ENCODE results near the gene YIPF1.
"Not testable (repeated sequence)": the region's sequence is repeated elsewhere in the genome, so short reads cannot be mapped to it uniquely, and the experiment has no call there.

The YIPF1 gene

GRCh38 chr1:53888681-53889080 lies 916 bp downstream of the YIPF1 start:
- Histone ChIP-seq H3K27me3 (ENCODE audit: insufficient read depth, poor library complexity, severe bottlenecking) (no peaks in the 10 kb centered on the region), H3K27ac (replicated peaks) (no peak overlapping the region), H3K4me3 (replicated peaks; ENCODE audit: insufficient read depth, low read length) (no peak overlapping the region)
- no peak for DNase-seq (ENCODE audit: low read depth in 1 of 2, low spot score in 1 of 2)
- TF ChIP-seq GABPA (IDR thresholded peaks at IDR 0.05; ENCODE audit: low read depth) (no peak), CTCF (IDR thresholded peaks at IDR 0.05; ENCODE audit: insufficient read depth, low read length) (no peak), SPI1 (IDR thresholded peaks at IDR 0.05; ENCODE audit: borderline replicate concordance, low read depth) (no peak), REST (IDR thresholded peaks at IDR 0.05; ENCODE audit: insufficient replicate concordance, low read depth) (no peak), POLR2AphosphoS5 (IDR thresholded peaks at IDR 0.05; ENCODE audit: low read depth) (no peak)

GRCh38 chr1:53883600-53883999 lies 6.0 kb downstream of the YIPF1 start:
- not testable (repeated sequence) for H3K27me3 ChIP-seq (ENCODE audit: insufficient read depth, poor library complexity, severe bottlenecking); H3K4me3 ChIP-seq (replicated peaks; ENCODE audit: insufficient read depth, low read length); DNase-seq (ENCODE audit: low read depth in 1 of 2, low spot score in 1 of 2); H3K27ac ChIP-seq (replicated peaks)

GRCh38 chr1:53881853-53882252 lies 7.7 kb downstream of the YIPF1 start:
- H3K27me3 ChIP-seq (ENCODE audit: insufficient read depth, poor library complexity, severe bottlenecking); H3K4me3 ChIP-seq (replicated peaks; ENCODE audit: insufficient read depth, low read length); DNase-seq (ENCODE audit: low read depth in 1 of 2, low spot score in 1 of 2); H3K27ac ChIP-seq (replicated peaks): not testable (repeated sequence)

GRCh38 chr1:53878492-53879105 lies 11.0 kb downstream of the YIPF1 start:
- H3K4me3 ChIP-seq (replicated peaks; ENCODE audit: insufficient read depth, low read length): no peak overlapping the region
- no peaks in the 10 kb centered on the region for H3K27me3 ChIP-seq (ENCODE audit: insufficient read depth, poor library complexity, severe bottlenecking)
- TF ChIP-seq GABPA (IDR thresholded peaks at IDR 0.05; ENCODE audit: low read depth) (no peak), REST (IDR thresholded peaks at IDR 0.05; ENCODE audit: insufficient replicate concordance, low read depth) (no peak), CTCF (IDR thresholded peaks at IDR 0.05; ENCODE audit: insufficient read depth, low read length) (peak; percentile 23)
- no peak overlapping the region for H3K27ac ChIP-seq (replicated peaks)
- peak in 1 of 2 experiments; percentile 23 for DNase-seq (ENCODE audit: low read depth in 1 of 2, low spot score in 1 of 2)

GRCh38 chr1:53875150-53875549 lies 14.4 kb downstream of the YIPF1 start:
- not testable (repeated sequence) for DNase-seq (ENCODE audit: low read depth in 1 of 2, low spot score in 1 of 2); H3K27ac ChIP-seq (replicated peaks); H3K27me3 ChIP-seq (ENCODE audit: insufficient read depth, poor library complexity, severe bottlenecking); H3K4me3 ChIP-seq (replicated peaks; ENCODE audit: insufficient read depth, low read length)

All from HL-60 (cell line).